Esophagus muscularis mucosa (tissue), 4 donors: ENCODE data around the gene TMF1. TPM values are rescaled to one million over a fixed set of nuclear protein-coding genes. Genes with fewer than 3 reads are reported as not detected.

Source experiments
- DNase-seq: peaks from one replicate; pipeline ENCODE4 v3.0.0-alpha.2; 2017; ENCODE audit errors: extremely low spot score
- H3K27ac ChIP-seq, 4 donors: fragments of 200-600 bp; sonication (generic); replicated peaks in 1 of 4; 1 replicate in 3 of 4; 2 replicates in 1 of 4; pipeline ENCODE4 v1.5.1; 2016 to 2019; ENCODE audit warnings: mild to moderate bottlenecking in 1 of 4
- H3K27me3 ChIP-seq, 4 donors: fragments of 200-600 bp; sonication (generic); one replicate each; pipeline versions ENCODE4 v1.5.1 to v1.6.0; 2016 to 2019
- H3K36me3 ChIP-seq, 4 donors: fragments of 200-600 bp; sonication (generic); one replicate each; pipeline ENCODE4 v1.5.1; 2016 to 2019
- H3K4me1 ChIP-seq, 4 donors: fragments of 200-600 bp; sonication (generic); one replicate each; pipeline ENCODE4 v1.5.1; 2016 to 2019
- H3K4me3 ChIP-seq, 4 donors: fragments of 200-600 bp; sonication (generic); 1 replicate in 2 of 4; 2 replicates in 2 of 4; pipeline ENCODE4 v1.5.1; 2016 to 2019; ENCODE audit warnings: mild to moderate bottlenecking in 4 of 4, moderate library complexity in 1 of 4
- H3K9me3 ChIP-seq, 4 donors: fragments of 200-600 bp; sonication (generic); 1 replicate in 3 of 4; 2 replicates in 1 of 4; pipeline ENCODE4 v1.5.1; 2016 to 2019
- EP300 ChIP-seq: sonication (generic); formaldehyde crosslinking; IDR thresholded peaks from one replicate; pipeline ENCODE4 v1.6.1; 2017; ENCODE audit warnings: antibody characterized with exemption
- POLR2A ChIP-seq: fragments of 450-650 bp; IDR thresholded peaks from one replicate; pipeline ENCODE4 v1.6.1; 2017; ENCODE audit warnings: antibody characterized with exemption, moderate library complexity, mild to moderate bottlenecking, low read depth
- POLR2AphosphoS5 ChIP-seq, 2 donors: sonication (generic); formaldehyde crosslinking; IDR thresholded peaks; one replicate each; pipeline ENCODE4 v1.6.1; 2017; ENCODE audit warnings: antibody characterized with exemption in 2 of 2
- WGBS: methylation state at CpG from one replicate; pipeline ENCODE4 v1.1.5; 2018; 5-methylcytosine and 5-hydroxymethylcytosine counted together
- intact Hi-C: fragments of 100-400 bp; cut with DNase I; formaldehyde crosslinking; loops from one replicate; pipeline ENCODE4 v1.15.1; 2023
- total RNA-seq, 4 donors: library from RNA; depleted of rRNA; stranded (reverse); fragments of >200 nt; gene quantifications; one replicate each; pipeline versions ENCODE4 v1.1.0 to v1.2.1, GENCODE V29; 2016
- TF ChIP-seq, protein P1 (sequence below), 3 experiments: fragments of 200-600 bp in 2 of 3; fragments of 450-650 bp in 1 of 3; sonication (generic) in 2 of 3; IDR thresholded peaks; one replicate each; pipeline ENCODE4 v1.5.1; 2017 to 2019; ENCODE audit warnings: antibody characterized with exemption in 3 of 3, mild to moderate bottlenecking in 2 of 3, moderate library complexity in 1 of 3

The TMF1 gene
- total RNA-seq, 4 donors from 2014 or later: 23.0 to 35.8 (median 33.9) TPM

DNA sequence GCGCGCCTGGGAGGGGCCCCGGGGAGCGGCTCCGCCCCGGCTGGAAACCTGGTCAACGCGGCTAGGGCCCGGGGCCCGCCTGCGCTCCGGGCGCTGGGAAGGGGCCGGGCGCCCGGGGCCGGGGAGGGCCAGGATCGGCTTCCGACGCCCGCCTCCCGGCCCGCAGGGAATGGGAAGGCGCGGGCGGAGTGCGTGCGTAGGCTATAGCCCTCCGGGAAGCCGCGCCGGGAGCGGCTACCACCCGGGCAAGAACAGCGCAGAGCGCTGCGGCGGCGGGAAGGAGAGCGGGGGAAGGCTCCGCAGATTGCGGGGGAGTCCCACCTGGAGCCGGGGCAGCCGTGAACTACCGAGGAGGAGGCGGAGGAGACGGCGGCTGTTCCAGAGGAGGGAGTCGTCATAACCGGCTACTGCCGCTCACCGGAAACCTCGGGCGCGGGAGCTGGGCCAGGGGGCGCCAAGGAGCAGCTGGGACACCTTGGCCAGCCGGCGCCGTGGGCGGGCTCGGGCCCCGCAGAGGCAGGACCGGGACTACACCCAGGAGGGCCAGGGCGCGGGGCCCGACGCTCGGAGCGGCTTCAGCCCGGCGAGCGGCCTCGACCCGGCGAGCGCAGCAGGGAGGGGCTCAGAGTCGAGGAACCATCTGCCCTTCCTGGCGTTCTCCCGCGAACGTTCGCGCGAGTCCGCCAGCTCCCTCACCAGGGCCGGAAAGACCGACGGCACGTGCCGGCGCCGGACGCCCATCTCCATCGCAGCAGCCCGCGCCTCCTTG lies 38.7 kb downstream of the TMF1 start, which contains the start of gene EOGT:
TSS of gene EOGT (minus strand) at position 432 of the 769 bp plus-strand sequence. CDS start 3,838 bp downstream, outside the sequence.
- peak within 1 kb of the TSS; percentile 84 to 87 (median 86) for H3K4me3 ChIP-seq
- H3K27me3 ChIP-seq: no peaks in the 10 kb centered on the region
- H3K36me3 ChIP-seq: peaks cover 0 to 21% (median 8%) of the 10 kb centered on the region in 4 donors
- intact Hi-C loops: loop anchor here (5.0 kb wide), 1 partner anchor 39 kb away; the partner anchor contains the start of gene TMF1
- 1% methylated on average over 54 of the region's 96 CpGs for WGBS
- no peaks in the 10 kb centered on the region for H3K9me3 ChIP-seq
- H3K27ac ChIP-seq: peak within 1 kb of the TSS; percentile 98 to 99 (median 98)
- peaks cover 31 to 64% (median 56%) of the 10 kb centered on the region in 4 donors for H3K4me1 ChIP-seq
- TF ChIP-seq, protein P1, sequence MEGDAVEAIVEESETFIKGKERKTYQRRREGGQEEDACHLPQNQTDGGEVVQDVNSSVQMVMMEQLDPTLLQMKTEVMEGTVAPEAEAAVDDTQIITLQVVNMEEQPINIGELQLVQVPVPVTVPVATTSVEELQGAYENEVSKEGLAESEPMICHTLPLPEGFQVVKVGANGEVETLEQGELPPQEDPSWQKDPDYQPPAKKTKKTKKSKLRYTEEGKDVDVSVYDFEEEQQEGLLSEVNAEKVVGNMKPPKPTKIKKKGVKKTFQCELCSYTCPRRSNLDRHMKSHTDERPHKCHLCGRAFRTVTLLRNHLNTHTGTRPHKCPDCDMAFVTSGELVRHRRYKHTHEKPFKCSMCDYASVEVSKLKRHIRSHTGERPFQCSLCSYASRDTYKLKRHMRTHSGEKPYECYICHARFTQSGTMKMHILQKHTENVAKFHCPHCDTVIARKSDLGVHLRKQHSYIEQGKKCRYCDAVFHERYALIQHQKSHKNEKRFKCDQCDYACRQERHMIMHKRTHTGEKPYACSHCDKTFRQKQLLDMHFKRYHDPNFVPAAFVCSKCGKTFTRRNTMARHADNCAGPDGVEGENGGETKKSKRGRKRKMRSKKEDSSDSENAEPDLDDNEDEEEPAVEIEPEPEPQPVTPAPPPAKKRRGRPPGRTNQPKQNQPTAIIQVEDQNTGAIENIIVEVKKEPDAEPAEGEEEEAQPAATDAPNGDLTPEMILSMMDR (IDR thresholded peaks at IDR 0.05): peak; percentile 42 to 58 (median 46)
- TF ChIP-seq EP300: peak; percentile 10
- TF ChIP-seq POLR2AphosphoS5 (IDR thresholded peaks at IDR 0.05): peak; percentile 78 to 87
- no peak for TF ChIP-seq POLR2A
- DNase-seq: peak; percentile 94

DNA sequence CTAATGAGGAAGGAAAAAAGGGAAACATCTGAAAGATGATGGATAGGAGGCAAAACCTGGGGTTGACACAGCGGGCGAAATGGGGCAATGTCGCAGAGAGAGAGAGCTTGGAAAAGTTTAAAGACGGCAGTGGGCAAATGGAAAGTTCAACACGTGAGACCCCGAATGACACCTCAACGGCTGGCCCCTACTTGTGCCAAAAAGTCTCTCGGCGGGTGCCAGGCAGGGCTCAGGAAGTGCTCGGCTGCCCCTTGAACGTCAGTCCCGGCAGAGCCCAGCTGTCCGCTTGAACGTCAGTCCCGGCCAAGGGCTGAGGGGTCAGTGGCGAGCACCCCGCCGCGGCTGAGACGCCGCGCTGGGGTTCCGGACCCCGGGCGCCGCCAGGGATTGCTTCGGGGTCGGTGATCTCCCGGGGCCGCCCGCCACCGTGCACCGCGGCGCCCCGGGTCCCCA lies 39.3 kb downstream of the TMF1 start:
- Histone ChIP-seq H3K36me3 (peaks cover 0 to 21% (median 10%) of the 10 kb centered on the region in 4 donors), H3K4me1 (peaks cover 31 to 70% (median 61%) of the 10 kb centered on the region in 4 donors), H3K27ac (peak overlapping the region; percentile 98 to 99 (median 98)), H3K4me3 (peak overlapping the region; percentile 84 to 87 (median 86)), H3K9me3 (no peaks in the 10 kb centered on the region), H3K27me3 (no peaks in the 10 kb centered on the region)
- intact Hi-C loops: loop anchor here (5.0 kb wide), 1 partner anchor 39 kb away; the partner anchor contains the start of gene TMF1
- TF ChIP-seq EP300: no peak
- peak; percentile 17 for TF ChIP-seq POLR2A
- peak in 1 of 2 donors; percentile 3 for TF ChIP-seq POLR2AphosphoS5 (IDR thresholded peaks at IDR 0.05)
- TF ChIP-seq, protein P1 (IDR thresholded peaks at IDR 0.05): peak in 1 of 3 experiments; percentile 32
- no peak for DNase-seq
- WGBS: 4% methylated on average over 12 of the region's 36 CpGs

GRCh38 chr3:69012100-69012799 lies 39.9 kb downstream of the TMF1 start:
- peaks cover 31 to 73% (median 63%) of the 10 kb centered on the region in 4 donors for H3K4me1 ChIP-seq
- H3K4me3 ChIP-seq: peak overlapping the region; percentile 84 to 87 (median 86)
- intact Hi-C loops: loop anchor here (5.0 kb wide), 1 partner anchor 40 kb away; the partner anchor contains the start of gene TMF1
- H3K9me3 ChIP-seq: no peaks in the 10 kb centered on the region
- WGBS: 28% methylated on average over 22 of the region's 22 CpGs
- H3K27ac ChIP-seq: peak overlapping the region; percentile 98 to 99 (median 98)
- H3K36me3 ChIP-seq: peaks cover 0 to 27% (median 16%) of the 10 kb centered on the region in 4 donors
- DNase-seq: no peak
- TF ChIP-seq EP300 (peak; percentile 77), POLR2A (no peak)
- H3K27me3 ChIP-seq: no peaks in the 10 kb centered on the region

GRCh38 chr3:69011096-69011730 lies 40.9 kb downstream of the TMF1 start:
- TF ChIP-seq POLR2A: no peak
- TF ChIP-seq, protein P1 (IDR thresholded peaks at IDR 0.05): no peak
- TF ChIP-seq EP300: no peak
- no peak for TF ChIP-seq POLR2AphosphoS5 (IDR thresholded peaks at IDR 0.05)
- Histone ChIP-seq H3K27ac (peak overlapping the region; percentile 98 to 99 (median 98)), H3K4me3 (peak overlapping the region; percentile 84 to 87 (median 86)), H3K4me1 (peaks cover 31 to 76% (median 63%) of the 10 kb centered on the region in 4 donors), H3K36me3 (peaks cover 7 to 38% (median 23%) of the 10 kb centered on the region in 4 donors), H3K9me3 (no peaks in the 10 kb centered on the region), H3K27me3 (no peaks in the 10 kb centered on the region)
- intact Hi-C loops: loop anchor here (5.0 kb wide), 1 partner anchor 41 kb away; the partner anchor contains the start of gene TMF1
- WGBS: 92% methylated on average over 8 of the region's 8 CpGs
- DNase-seq: no peak
